Endothelial cell of umbilical vein (primary cell): ENCODE measurements around the gene TRPM3. TPM values are rescaled to one million over a fixed set of nuclear protein-coding genes. Genes with fewer than 3 reads are reported as not detected.
A peak's percentile ranks its signal among the peaks of the same experiment; 100 is the strongest.

Experiments used
- BruUV-seq: library from RNA; stranded (reverse); fragments of 400-500 nt; replicated peaks from 2 replicates; lab custom pipeline; 2021; lab: Mats Ljungman, UMichigan
- CTCF ChIA-PET: fragments of 300-600, 350-600 bp; sonication (Branson Sonifier 250); formaldehyde crosslinking; loops from one replicate; lab custom pipeline; 2021; ENCODE audit warnings: antibody characterized with exemption, inconsistent platforms; lab: Charles Lee
- POLR2A ChIA-PET: fragments of 300-600, 350-600 bp; sonication (Branson Sonifier 250); formaldehyde crosslinking; loops from one replicate; lab custom pipeline; 2021; ENCODE audit warnings: antibody characterized with exemption, inconsistent platforms; lab: Charles Lee
- DNase-seq: peaks from one replicate; pipeline ENCODE4 v3.0.0-alpha.2; 2011; ENCODE audit warnings: low read depth, low spot score
- FAIRE-seq: peaks from 2 replicates; lab custom pipeline; 2011; peaks lifted over from hg19 to GRCh38; lab: Jason Lieb, UNC
- H2AFZ ChIP-seq: 2 replicates; pipeline ENCODE4 v1.6.0; 2012; ENCODE audit warnings: low read depth, low read length, control low read depth, inconsistent platforms
- H3K27ac ChIP-seq: 2 replicates; pipeline ENCODE4 v1.5.1; 2011; ENCODE audit warnings: low read depth, mild to moderate bottlenecking, control low read depth, low read length, moderate library complexity; ENCODE audit not compliant: insufficient read depth
- H3K27me3 ChIP-seq, 2 experiments: 2 replicates each; pipeline versions ENCODE4 v1.6.0 to v1.6.1; 2011; ENCODE audit warnings: low read length in 2 of 2, mixed read lengths in 1 of 2; ENCODE audit not compliant: control insufficient read depth in 2 of 2, insufficient read depth in 2 of 2
- H3K36me3 ChIP-seq, 2 experiments: 2 replicates in 1 of 2; 3 replicates in 1 of 2; pipeline ENCODE4 v1.5.1; 2011; ENCODE audit warnings: low read length in 2 of 2, mild to moderate bottlenecking in 1 of 2, moderate library complexity in 1 of 2; ENCODE audit not compliant: control insufficient read depth in 2 of 2, insufficient read depth in 2 of 2; ENCODE audit errors: extremely low read depth in 1 of 2
- H3K4me1 ChIP-seq: 3 replicates; pipeline ENCODE4 v1.5.1; 2011; ENCODE audit warnings: mild to moderate bottlenecking, low read length; ENCODE audit not compliant: control insufficient read depth, insufficient read depth; ENCODE audit errors: extremely low read depth
- H3K4me2 ChIP-seq: 2 replicates; pipeline ENCODE4 v1.6.1; 2011; ENCODE audit warnings: low read length, control low read depth, mixed read lengths; ENCODE audit not compliant: insufficient read depth
- H3K4me3 ChIP-seq, 3 experiments: fragments of 200-600 bp in 1 of 3; sonication (generic), shearing (Covaris generic) in 1 of 3; replicated peaks in 1 of 3; 2 replicates each; pipeline ENCODE4 v1.5.1; 2011 to 2016; ENCODE audit warnings: control low read depth in 3 of 3, low read length in 3 of 3, mild to moderate bottlenecking in 2 of 3, inconsistent platforms in 1 of 3, low read depth in 1 of 3, moderate library complexity in 1 of 3; ENCODE audit not compliant: insufficient read depth in 1 of 3
- H3K79me2 ChIP-seq: 2 replicates; pipeline ENCODE4 v1.6.0; 2012; ENCODE audit warnings: low read length, inconsistent platforms; ENCODE audit not compliant: control insufficient read depth, insufficient read depth
- H3K9ac ChIP-seq: replicated peaks from 2 replicates; pipeline ENCODE3; 2011; ENCODE audit warnings: low read length, control low read depth; ENCODE audit not compliant: insufficient read depth; ENCODE audit errors: extremely low read depth
- H3K9me1 ChIP-seq: replicated peaks from 3 replicates; pipeline ENCODE4 v1.6.0; 2011; ENCODE audit warnings: mild to moderate bottlenecking, low read length; ENCODE audit not compliant: control insufficient read depth, insufficient read depth; ENCODE audit errors: extremely low read depth
- H3K9me3 ChIP-seq: replicated peaks from 2 replicates; pipeline ENCODE4 v1.5.1; 2012; ENCODE audit warnings: low read length, inconsistent platforms; ENCODE audit not compliant: control insufficient read depth, insufficient read depth
- H4K20me1 ChIP-seq: replicated peaks from 2 replicates; pipeline ENCODE3; 2011; ENCODE audit warnings: mild to moderate bottlenecking, low read length; ENCODE audit not compliant: control insufficient read depth, insufficient read depth; ENCODE audit errors: extremely low read depth
- CTCF ChIP-seq, 2 donors: IDR thresholded peaks; 1 replicate in 1 of 2; 2 replicates in 1 of 2; pipeline ENCODE4 v1.5.1; 2011; ENCODE audit warnings: low read length in 2 of 2, mild to moderate bottlenecking in 2 of 2, moderate library complexity in 2 of 2, control low read depth in 1 of 2, inconsistent platforms in 1 of 2, low read depth in 1 of 2; ENCODE audit not compliant: insufficient read depth in 1 of 2; ENCODE audit errors: extremely low read depth in 1 of 2
- EZH2 ChIP-seq: IDR thresholded peaks from 2 replicates; pipeline ENCODE4 v1.6.1; 2012; ENCODE audit warnings: borderline replicate concordance, low read depth, mild to moderate bottlenecking, moderate library complexity, low read length, inconsistent platforms; ENCODE audit not compliant: severe bottlenecking
- FOS ChIP-seq: IDR thresholded peaks from 2 replicates; pipeline ENCODE4 v1.6.1; 2011; ENCODE audit warnings: mild to moderate bottlenecking, low read length, moderate library complexity, borderline replicate concordance; ENCODE audit not compliant: insufficient read depth
- GATA2 ChIP-seq: IDR thresholded peaks from 2 replicates; pipeline ENCODE4 v1.7.0; 2011; ENCODE audit warnings: low read depth, mild to moderate bottlenecking, moderate library complexity, mixed read lengths, low read length; ENCODE audit not compliant: insufficient read length, insufficient read depth
- JUN ChIP-seq: IDR thresholded peaks from 2 replicates; pipeline ENCODE4 v1.6.1; 2011; ENCODE audit warnings: borderline replicate concordance, low read depth; ENCODE audit not compliant: insufficient read length, insufficient read depth
- MAX ChIP-seq: IDR thresholded peaks from 2 replicates; pipeline ENCODE4 v1.6.1; 2011; ENCODE audit not compliant: insufficient read depth, insufficient read length
- MYC ChIP-seq: IDR thresholded peaks from one replicate; pipeline ENCODE4 v1.6.1; 2011; ENCODE audit warnings: mild to moderate bottlenecking, low read depth, low read length
- POLR2A ChIP-seq: IDR thresholded peaks from 2 replicates; pipeline ENCODE4 v1.6.1; 2012; ENCODE audit warnings: low read depth, mild to moderate bottlenecking, control low read depth, low read length
- POLR2AphosphoS5 ChIP-seq: IDR thresholded peaks from 2 replicates; pipeline ENCODE4 v1.6.1; 2012; ENCODE audit warnings: low read depth, mild to moderate bottlenecking, control low read depth, low read length, moderate library complexity; ENCODE audit not compliant: insufficient read depth
- dilution Hi-C: fragments of 300-500 bp; cut with MboI; formaldehyde crosslinking; loops from one replicate; pipeline ENCODE4 v1.15.0; 2019; ENCODE audit warnings: low sequenced_read_pairs; ENCODE audit not compliant: extremely low pct_ligation_motif_present
- intact Hi-C: fragments of 100-400 bp; cut with micrococcal nuclease; formaldehyde crosslinking; loops from one replicate; pipeline ENCODE4 v1.10.0; 2022
- polyA plus RNA-seq, 4 experiments: library from polyadenylated mRNA; depleted of rRNA in 3 of 4; stranded (reverse) in 3 of 4; unstranded in 1 of 4; fragments of >200 nt; gene quantifications; 2 replicates each; pipeline versions ENCODE4 v1.2.1 to v1.2.3, GENCODE V29; 2011 to 2012; ENCODE audit warnings: missing spikeins in 1 of 4
- total RNA-seq: library from RNA; stranded (reverse); gene quantifications from 2 replicates; pipeline ENCODE4 v1.2.3, GENCODE V29; 2021

Gene TRPM3
- total and polyA plus RNA-seq, 2 donors (not counting 3 experiments of a cell fraction or from before 2014, with no cell fraction given), result 0.17 to 0.33 TPM

GRCh38 chr9:70481471-70481870 lies 640.0 kb downstream of the TRPM3 start:
- no peak overlapping the region for H3K4me3 ChIP-seq
- intact Hi-C loops, result loop anchor here (10.0 kb wide), 1 partner anchor 507 kb away; no protein-coding TSS in a partner anchor
- ChIA-PET CTCF (interaction anchor here (1.6 to 1.8 kb wide), 2 partner anchors 62 to 142 kb away, joined by 4 to 5 read pairs; no protein-coding TSS in a partner anchor), POLR2A (no interaction called here)
- H3K4me2 ChIP-seq, result no peak overlapping the region
- peaks cover 35% of the 10 kb centered on the region for H3K4me1 ChIP-seq
- no peaks in the 10 kb centered on the region for H3K27me3 ChIP-seq
- no peaks in the 10 kb centered on the region for H3K9me3 ChIP-seq
- FAIRE-seq, result peak; percentile 67
- TF ChIP-seq FOS, result no peak
- TF ChIP-seq GATA2, result no peak
- no peak for TF ChIP-seq MYC
- H2AFZ ChIP-seq, result no peak overlapping the region
- H3K79me2 ChIP-seq, result no peaks in the 10 kb centered on the region
- no peak overlapping the region for H3K9ac ChIP-seq
- H3K9me1 ChIP-seq, result no peaks in the 10 kb centered on the region
- H3K27ac ChIP-seq, result peak overlapping the region; percentile 69
- H3K36me3 ChIP-seq, result no peaks in the 10 kb centered on the region
- H4K20me1 ChIP-seq, result no peaks in the 10 kb centered on the region
- DNase-seq, result no peak
- dilution Hi-C loops, result no loop called here
- no TSS peak for BruUV-seq

DNA sequence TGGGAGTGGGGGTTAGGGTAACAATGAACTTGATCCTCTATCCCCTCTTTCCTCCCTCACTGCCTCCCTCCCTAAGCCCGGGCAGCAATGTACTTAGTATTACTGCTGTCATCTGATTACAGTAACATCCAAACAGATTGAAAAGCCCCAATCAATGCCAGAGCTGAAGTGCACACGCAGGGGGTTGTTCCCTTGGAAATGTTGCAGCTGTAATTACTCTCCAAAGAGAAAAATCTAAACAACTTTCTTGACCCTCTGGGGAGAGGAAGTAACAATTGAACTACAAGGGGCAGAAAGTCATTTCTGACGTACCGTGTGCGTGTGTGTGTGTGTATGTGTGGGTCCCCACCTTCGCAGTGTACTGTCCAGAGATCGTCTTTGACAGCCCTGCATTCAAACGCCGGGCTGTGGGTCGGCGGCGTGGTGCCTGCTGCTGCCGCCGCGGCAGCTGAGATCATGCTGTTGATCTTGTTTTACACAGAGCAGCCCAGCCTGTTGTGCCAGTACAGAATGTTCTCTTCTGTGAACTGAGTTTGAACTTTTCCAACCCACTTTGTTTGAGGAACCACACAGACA lies 640.9 kb downstream of the TRPM3 start:
- Histone ChIP-seq H3K36me3 (no peaks in the 10 kb centered on the region), H3K9me3 (no peaks in the 10 kb centered on the region), H3K4me1 (peaks cover 35% of the 10 kb centered on the region), H3K27ac (peak overlapping the region; percentile 69), H3K27me3 (no peaks in the 10 kb centered on the region), H3K4me3 (no peak overlapping the region), H3K9me1 (no peaks in the 10 kb centered on the region), H2AFZ (peak overlapping the region; percentile 75), H3K9ac (peak overlapping the region; percentile 62), H3K79me2 (no peaks in the 10 kb centered on the region), H4K20me1 (no peaks in the 10 kb centered on the region), H3K4me2 (peak overlapping the region; percentile 6)
- DNase-seq (peak; percentile 85), FAIRE-seq (peak; percentile 88)
- ChIA-PET CTCF (interaction anchor here (0.8 to 2.1 kb wide), 8 partner anchors 10 to 141 kb away, joined by 3 to 7 read pairs (median 4); no protein-coding TSS in a partner anchor), POLR2A (interaction anchor here (1.3 kb wide), 1 partner anchor 61 kb away, joined by 8 read pairs; no protein-coding TSS in a partner anchor)
- dilution Hi-C loops, result no loop called here
- TF ChIP-seq MYC, result no peak
- TF ChIP-seq FOS, result no peak
- TF ChIP-seq JUN, result no peak
- TF ChIP-seq POLR2A, result no peak
- TF ChIP-seq POLR2AphosphoS5, result peak; percentile 77
- no peak for TF ChIP-seq CTCF (IDR thresholded peaks at IDR 0.05; ENCODE audit: extremely low read depth in 1 of 2, insufficient read depth in 1 of 2, low read depth in 1 of 2, low read length in 2 of 2)
- no peak for TF ChIP-seq MAX
- peak; percentile 39 for TF ChIP-seq GATA2
- TF ChIP-seq EZH2, result no peak
- BruUV-seq, result no TSS peak
- intact Hi-C loops, result loop anchor here (1.0 to 10.0 kb wide), 4 partner anchors 42 to 506 kb away; no protein-coding TSS in a partner anchor
